ENCODE measurements around the gene BTBD7. TPM values are rescaled to one million over a fixed set of nuclear protein-coding genes. Genes with fewer than 3 reads are reported as not detected.

BTBD7 gene
- total RNA-seq, 4 donors from 2014 or later = 16.7 to 60.4 (median 55.3) TPM

GRCh38 chr14:93295541-93296220 is 37.2 kb downstream of the BTBD7 start:
- Histone ChIP-seq H3K27ac (no peak overlapping the region), H3K4me1 (peaks cover 0 to 3% of the 10 kb centered on the region in 2 donors), H3K27me3 (no peaks in the 10 kb centered on the region), H3K4me3 (no peak overlapping the region), H3K36me3 (no peaks in the 10 kb centered on the region), H3K9me3 (no peaks in the 10 kb centered on the region)
- intact Hi-C loops (cut with DNase I; ENCODE audit: low total_unique reads) = no loop called here
- TF ChIP-seq POLR2A (IDR thresholded peaks at IDR 0.05) (no peak), CTCF (IDR thresholded peaks at IDR 0.05) (no peak)
- no peak for DNase-seq

- DNase-seq = no peak
- no peak overlapping the region for H3K4me3 ChIP-seq
- no peak overlapping the region for H3K27ac ChIP-seq
- H3K4me1 ChIP-seq = no peaks in the 10 kb centered on the region
- intact Hi-C loops (cut with DNase I; ENCODE audit: low total_unique reads) = no loop called here
- H3K36me3 ChIP-seq = no peaks in the 10 kb centered on the region
- H3K27me3 ChIP-seq = no peaks in the 10 kb centered on the region
- H3K9me3 ChIP-seq = no peaks in the 10 kb centered on the region
- TF ChIP-seq CTCF (IDR thresholded peaks at IDR 0.05) = no peak
- TF ChIP-seq POLR2A (IDR thresholded peaks at IDR 0.05) = no peak
Measured at GRCh38 chr14:93286212-93286890, 46.5 kb downstream of the BTBD7 start.

GRCh38 chr14:93285044-93285443 is 47.8 kb downstream of the BTBD7 start:
- H3K4me1 ChIP-seq = no peaks in the 10 kb centered on the region
- H3K27ac ChIP-seq = no peak overlapping the region
- H3K4me3 ChIP-seq = no peak overlapping the region
- no peaks in the 10 kb centered on the region for H3K9me3 ChIP-seq
- no peak for DNase-seq
- no peaks in the 10 kb centered on the region for H3K27me3 ChIP-seq
- no peak for TF ChIP-seq POLR2A (IDR thresholded peaks at IDR 0.05)
- no peak for TF ChIP-seq CTCF (IDR thresholded peaks at IDR 0.05)
- no peaks in the 10 kb centered on the region for H3K36me3 ChIP-seq
- intact Hi-C loops (cut with DNase I; ENCODE audit: low total_unique reads) = no loop called here

- intact Hi-C loops (cut with DNase I; ENCODE audit: low total_unique reads) = no loop called here
- Histone ChIP-seq H3K9me3 (no peaks in the 10 kb centered on the region), H3K27ac (no peak overlapping the region), H3K4me3 (no peak overlapping the region), H3K4me1 (no peaks in the 10 kb centered on the region), H3K36me3 (no peaks in the 10 kb centered on the region), H3K27me3 (no peaks in the 10 kb centered on the region)
- TF ChIP-seq CTCF (IDR thresholded peaks at IDR 0.05) (no peak), POLR2A (IDR thresholded peaks at IDR 0.05) (no peak)
- no peak for DNase-seq
Measured at GRCh38 chr14:93281937-93282336, 50.9 kb downstream of the BTBD7 start.

GRCh38 chr14:93280743-93281142 is 52.1 kb downstream of the BTBD7 start:
- Histone ChIP-seq H3K27ac (no peak overlapping the region), H3K4me1 (no peaks in the 10 kb centered on the region), H3K4me3 (no peak overlapping the region), H3K9me3 (no peaks in the 10 kb centered on the region), H3K27me3 (no peaks in the 10 kb centered on the region), H3K36me3 (no peaks in the 10 kb centered on the region)
- TF ChIP-seq POLR2A (IDR thresholded peaks at IDR 0.05) = no peak
- no peak for TF ChIP-seq CTCF (IDR thresholded peaks at IDR 0.05)
- no peak for DNase-seq
- intact Hi-C loops (cut with DNase I; ENCODE audit: low total_unique reads) = no loop called here
